B cell (primary cell): ENCODE results near the gene ARHGEF3. TPM values are rescaled to one million over a fixed set of nuclear protein-coding genes. Genes with fewer than 3 reads are reported as not detected.

ENCODE experiments used
- ATAC-seq: fragments of 200-7000 bp; cut with Tn5 transposase; one replicate; pipeline ENCODE4 v1.10.0; 2021; ENCODE audit warnings: low read depth, mild to moderate bottlenecking, moderate number of reproducible peaks, moderate library complexity
- CTCF ChIA-PET: fragments of 350-600 bp; sonication (Branson Sonifier 250); formaldehyde crosslinking; loops from one replicate; lab custom pipeline; 2021; ENCODE audit warnings: antibody characterized with exemption, inconsistent platforms; lab: Charles Lee
- POLR2A ChIA-PET: fragments of 350-600 bp; sonication (Branson Sonifier 250); formaldehyde crosslinking; loops from one replicate; lab custom pipeline; 2021; ENCODE audit warnings: antibody characterized with exemption; lab: Charles Lee
- DNase-seq: peaks from one replicate; pipeline ENCODE4 v3.0.0; 2013
- H2AFZ ChIP-seq: 2 replicates; pipeline ENCODE4 v1.6.1; 2012; ENCODE audit warnings: mild to moderate bottlenecking, low read depth, low read length; ENCODE audit not compliant: insufficient read depth, poor library complexity, severe bottlenecking
- H3K27ac ChIP-seq, 2 donors: 1 replicate in 1 of 2; 2 replicates in 1 of 2; pipeline ENCODE4 v1.5.1; 2012 to 2013; ENCODE audit warnings: low read length in 2 of 2, mild to moderate bottlenecking in 2 of 2, moderate library complexity in 1 of 2
- H3K27me3 ChIP-seq, 4 experiments: fragments of 200-600 bp in 1 of 4; sonication (generic) in 1 of 4; replicated peaks in 1 of 4; 1 replicate in 2 of 4; 2 replicates in 2 of 4; pipeline versions ENCODE4 v1.6.1 to v1.7.0; 2013 to 2016; ENCODE audit warnings: low read length in 3 of 4, mild to moderate bottlenecking in 2 of 4, mixed read lengths in 1 of 4, moderate library complexity in 1 of 4; ENCODE audit not compliant: insufficient read depth in 4 of 4, control insufficient read depth in 3 of 4; ENCODE audit errors: control extremely low read depth in 1 of 4
- H3K36me3 ChIP-seq, 2 experiments: replicated peaks in 1 of 2; 1 replicate in 1 of 2; 2 replicates in 1 of 2; pipeline versions ENCODE4 v1.6.1 to v1.7.1; 2013; ENCODE audit warnings: low read length in 1 of 2; ENCODE audit not compliant: insufficient read depth in 2 of 2, control insufficient read depth in 1 of 2; ENCODE audit errors: control extremely low read depth in 1 of 2, extremely low read depth in 1 of 2
- H3K4me1 ChIP-seq, 2 donors: fragments of 200-600 bp in 1 of 2; sonication (generic) in 1 of 2; 1 replicate in 1 of 2; 2 replicates in 1 of 2; pipeline versions ENCODE4 v1.5.1 to v1.6.1; 2013 to 2017; ENCODE audit warnings: low read length in 2 of 2; ENCODE audit not compliant: control insufficient read depth in 2 of 2, insufficient read depth in 2 of 2
- H3K4me2 ChIP-seq: replicated peaks from 2 replicates; pipeline ENCODE3; 2012; ENCODE audit warnings: mild to moderate bottlenecking, low read depth, low read length; ENCODE audit not compliant: poor library complexity, severe bottlenecking
- H3K4me3 ChIP-seq, 5 experiments: fragments of 200-600 bp in 1 of 5; sonication (generic) in 1 of 5; 1 replicate in 3 of 5; 2 replicates in 2 of 5; pipeline versions ENCODE4 v1.5.1 to v1.7.0; 2011 to 2016; ENCODE audit warnings: low read length in 4 of 5, mild to moderate bottlenecking in 4 of 5, low read depth in 2 of 5, control low read depth in 1 of 5, moderate library complexity in 1 of 5; ENCODE audit not compliant: insufficient read depth in 1 of 5; ENCODE audit errors: control extremely low read depth in 1 of 5, extremely low read depth in 1 of 5
- H3K79me2 ChIP-seq: fragments of 200-600 bp; sonication (generic); one replicate; pipeline ENCODE4 v1.6.0; 2016; ENCODE audit warnings: low read length; ENCODE audit not compliant: control insufficient read depth, insufficient read depth
- H3K9ac ChIP-seq: fragments of 200-600 bp; sonication (generic); 2 replicates; pipeline ENCODE4 v1.6.1; 2017; ENCODE audit warnings: mild to moderate bottlenecking, low read length, moderate library complexity
- H3K9me3 ChIP-seq, 3 donors: one replicate each; pipeline versions ENCODE4 v1.6.1 to v1.7.1; 2013; ENCODE audit warnings: low read length in 2 of 3; ENCODE audit not compliant: control insufficient read depth in 2 of 3, insufficient read depth in 1 of 3; ENCODE audit errors: control extremely low read depth in 1 of 3
- H4K20me1 ChIP-seq: 2 replicates; pipeline ENCODE4 v1.6.0; 2012; ENCODE audit warnings: mild to moderate bottlenecking, low read length; ENCODE audit not compliant: insufficient read depth, control insufficient read depth, poor library complexity, severe bottlenecking
- H3K27ac Mint-ChIP-seq: one replicate; pipeline ENCODE4 v1.8.0; 2021; ENCODE audit warnings: mixed read lengths
- H3K27me3 Mint-ChIP-seq: one replicate; pipeline ENCODE4 v1.8.0; 2021; ENCODE audit warnings: mixed read lengths
- H3K4me1 Mint-ChIP-seq: one replicate; pipeline ENCODE4 v1.8.0; 2021; ENCODE audit warnings: mixed read lengths
- H3K4me3 Mint-ChIP-seq: one replicate; pipeline ENCODE4 v1.8.0; 2021; ENCODE audit warnings: mixed read lengths
- H3K9me3 Mint-ChIP-seq: one replicate; pipeline ENCODE4 v1.8.0; 2022; ENCODE audit warnings: mixed read lengths; ENCODE audit not compliant: insufficient read depth
- CTCF ChIP-seq: fragments of 200-600 bp; IDR thresholded peaks from one replicate; pipeline ENCODE4 v1.8.0; 2022; ENCODE audit warnings: antibody characterized with exemption, mild to moderate bottlenecking
- EZH2 ChIP-seq: IDR thresholded peaks from 2 replicates; pipeline ENCODE4 v1.6.1; 2012; ENCODE audit warnings: borderline replicate concordance, low read depth, mild to moderate bottlenecking, moderate library complexity, low read length; ENCODE audit not compliant: insufficient read depth, poor library complexity, severe bottlenecking
- WGBS: methylation state at CpG from one replicate; pipeline ENCODE4 v1.1.5; 2013; ENCODE audit warnings: missing lambda C conversion rate; ENCODE audit not compliant: insufficient coverage; 5-methylcytosine and 5-hydroxymethylcytosine counted together
- intact Hi-C: fragments of 100-400 bp; cut with micrococcal nuclease; formaldehyde crosslinking; loops from one replicate; pipeline ENCODE4 v1.10.0; 2022
- polyA plus RNA-seq: library from polyadenylated mRNA; depleted of rRNA; stranded (reverse); fragments of >200 nt; gene quantifications from 2 replicates; pipeline ENCODE4 v1.2.3, GENCODE V29; 2012
- total RNA-seq, 2 donors: library from RNA; stranded (reverse); fragments of 120-200 nt in 1 of 2; gene quantifications; 1 replicate in 1 of 2; 2 replicates in 1 of 2; pipeline versions ENCODE4 v1.2.3 to v1.2.4, GENCODE V29; 2013 to 2022

ARHGEF3 gene
- total and polyA plus RNA-seq, 2 donors (not counting 1 experiment from before 2014, with no cell fraction given), result 30.8 to 33.5 TPM

- H3K9ac ChIP-seq, result no peak overlapping the region
- Mint-ChIP-seq H3K27ac (no peak overlapping the region), H3K9me3 (no peaks in the 10 kb centered on the region), H3K27me3 (no peaks in the 10 kb centered on the region), H3K4me1 (peaks cover 1% of the 10 kb centered on the region), H3K4me3 (no peak overlapping the region)
- H3K27me3 ChIP-seq, result no peaks in the 10 kb centered on the region
- no peak for ATAC-seq
- H3K4me2 ChIP-seq, result no peak overlapping the region
- no peaks in the 10 kb centered on the region for H3K36me3 ChIP-seq
- H3K79me2 ChIP-seq, result no peaks in the 10 kb centered on the region
- H2AFZ ChIP-seq, result no peak overlapping the region
- no peak overlapping the region for H3K4me3 ChIP-seq
- no peak for TF ChIP-seq EZH2
- no peak for TF ChIP-seq CTCF
- no peaks in the 10 kb centered on the region for H3K9me3 ChIP-seq
- H3K4me1 ChIP-seq, result no peaks in the 10 kb centered on the region
- WGBS, result no CpG with 5 or more reads among the region's 6 CpGs
- no peak for DNase-seq
- H3K27ac ChIP-seq, result no peak overlapping the region
- ChIA-PET CTCF (interaction anchor here (1.3 to 1.7 kb wide), 4 partner anchors 9 to 179 kb away, joined by 4 to 7 read pairs (median 6); partner anchors contain the start of gene ARHGEF3), POLR2A (no interaction called here)
- H4K20me1 ChIP-seq, result no peaks in the 10 kb centered on the region
- intact Hi-C loops, result no loop called here
Measured at GRCh38 chr3:56810577-56811545, 9.1 kb upstream of the ARHGEF3 start.

DNA sequence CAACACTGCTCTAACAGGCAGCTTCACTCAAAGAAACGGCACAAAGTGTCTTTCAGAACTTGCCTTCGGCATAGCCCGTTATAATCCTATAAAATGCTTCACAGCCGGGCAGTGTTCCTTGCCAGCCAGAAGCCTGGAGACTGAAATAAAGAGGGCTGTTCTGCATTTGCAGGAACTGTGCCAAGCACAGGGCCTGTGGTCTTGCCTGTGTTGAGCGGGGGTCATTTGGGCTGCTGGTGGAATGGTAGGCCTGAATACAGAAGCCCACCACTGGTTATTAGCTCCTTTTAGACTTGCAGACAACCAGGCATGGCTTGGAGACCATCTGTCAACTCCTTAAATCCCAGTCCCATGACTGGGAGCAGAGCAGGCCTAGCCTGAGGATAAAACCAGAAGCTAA, 4.7 kb upstream of the ARHGEF3 start:
- Histone ChIP-seq H3K79me2 (peaks cover 2% of the 10 kb centered on the region), H3K36me3 (no peaks in the 10 kb centered on the region), H3K4me3 (no peak overlapping the region), H3K27me3 (no peaks in the 10 kb centered on the region), H3K4me2 (no peak overlapping the region), H3K4me1 (peaks cover 5 to 8% of the 10 kb centered on the region in 2 donors), H3K9me3 (no peaks in the 10 kb centered on the region), H3K27ac (no peak overlapping the region), H2AFZ (no peak overlapping the region), H4K20me1 (no peaks in the 10 kb centered on the region), H3K9ac (no peak overlapping the region)
- ChIA-PET POLR2A (no interaction called here), CTCF (interaction anchor here (0.6 to 14.2 kb wide), 3 partner anchors 103 to 183 kb away, joined by 3 to 420 read pairs (median 205); no protein-coding TSS in a partner anchor)
- H3K4me1 Mint-ChIP-seq, result peaks cover 6% of the 10 kb centered on the region
- ATAC-seq (no peak), DNase-seq (no peak)
- WGBS, result 98% methylated on average over 5 of the region's 5 CpGs
- H3K27me3 Mint-ChIP-seq, result no peaks in the 10 kb centered on the region
- intact Hi-C loops, result no loop called here
- no peak overlapping the region for H3K4me3 Mint-ChIP-seq
- TF ChIP-seq CTCF, result no peak
- TF ChIP-seq EZH2, result no peak
- no peak overlapping the region for H3K27ac Mint-ChIP-seq
- no peaks in the 10 kb centered on the region for H3K9me3 Mint-ChIP-seq
